GM06990 (cell line): ENCODE results near the gene MAX.

Source experiments
- DNase-seq: peaks from one replicate; pipeline ENCODE4 v3.0.0-alpha.2; 2011; ENCODE audit not compliant: insufficient read length; ENCODE audit errors: extremely low read depth
- H3K27me3 ChIP-seq: replicated peaks from 2 replicates; pipeline ENCODE4 v1.6.0; 2011; ENCODE audit warnings: low read length; ENCODE audit not compliant: control insufficient read depth, insufficient read depth
- H3K36me3 ChIP-seq: 2 replicates; pipeline ENCODE4 v1.5.1; 2011; ENCODE audit warnings: low read length; ENCODE audit not compliant: control insufficient read depth, insufficient read depth
- H3K4me3 ChIP-seq: replicated peaks from 2 replicates; pipeline ENCODE4 v1.5.1; 2011; ENCODE audit warnings: low read depth, mild to moderate bottlenecking, control low read depth, low read length
- CTCF ChIP-seq: IDR thresholded peaks from 2 replicates; pipeline ENCODE4 v1.5.1; 2011; ENCODE audit warnings: low read length, control low read depth, mild to moderate bottlenecking, inconsistent platforms; ENCODE audit not compliant: insufficient read depth, poor library complexity, severe bottlenecking

MAX gene, protein sequence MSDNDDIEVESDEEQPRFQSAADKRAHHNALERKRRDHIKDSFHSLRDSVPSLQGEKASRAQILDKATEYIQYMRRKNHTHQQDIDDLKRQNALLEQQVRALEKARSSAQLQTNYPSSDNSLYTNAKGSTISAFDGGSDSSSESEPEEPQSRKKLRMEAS

DNA sequence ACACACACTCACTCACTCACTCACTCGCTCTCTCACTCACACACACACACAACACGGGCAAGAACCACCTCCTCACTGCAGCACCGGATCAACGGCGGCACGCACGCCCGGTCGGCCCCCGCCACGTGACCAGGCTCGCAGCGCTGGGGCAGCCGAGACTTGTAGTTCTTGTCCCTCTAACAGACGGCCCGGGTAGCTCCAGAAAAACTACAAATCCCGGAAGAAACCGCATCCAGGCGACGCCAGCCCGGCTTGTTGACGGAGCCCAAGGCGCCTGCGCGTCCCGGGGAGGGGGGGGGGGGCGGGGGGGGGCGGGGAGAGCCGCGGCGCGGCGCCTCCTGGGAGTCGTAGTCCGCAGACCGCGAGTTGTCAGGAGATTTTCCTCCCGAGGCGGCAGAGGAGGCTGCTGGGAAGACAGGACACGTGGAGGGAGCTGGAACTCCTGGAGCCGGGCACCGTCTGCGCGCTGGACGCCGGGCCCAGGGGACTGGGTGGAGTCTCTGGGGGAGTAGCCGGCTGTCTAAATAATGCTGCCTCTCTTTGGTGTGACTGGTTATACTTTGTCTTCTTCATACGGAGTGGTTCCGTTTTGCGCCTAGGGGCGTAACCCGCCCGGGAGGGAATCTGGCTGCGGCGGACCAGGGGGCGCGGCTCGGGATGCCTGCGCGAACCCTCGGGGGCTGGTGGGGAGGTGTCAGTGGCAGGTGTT lies at the start of gene MAX:
TSS of gene MAX (minus strand) at position 77 of the 709 bp plus-strand sequence. CDS start 178 bp downstream, outside the sequence.
- H3K36me3 ChIP-seq = no peaks in the 10 kb centered on the region
- no peak for TF ChIP-seq CTCF
- peak within 1 kb of the TSS; percentile 95 for H3K4me3 ChIP-seq
- no peaks in the 10 kb centered on the region for H3K27me3 ChIP-seq
- peak; percentile 99 for DNase-seq

- Histone ChIP-seq H3K27me3 (no peaks in the 10 kb centered on the region), H3K4me3 (no peak overlapping the region), H3K36me3 (no peaks in the 10 kb centered on the region)
- DNase-seq = no peak
- no peak for TF ChIP-seq CTCF
These were observed 49.3 kb upstream of the MAX start for GRCh38 chr14:65151609-65151956.

DNA sequence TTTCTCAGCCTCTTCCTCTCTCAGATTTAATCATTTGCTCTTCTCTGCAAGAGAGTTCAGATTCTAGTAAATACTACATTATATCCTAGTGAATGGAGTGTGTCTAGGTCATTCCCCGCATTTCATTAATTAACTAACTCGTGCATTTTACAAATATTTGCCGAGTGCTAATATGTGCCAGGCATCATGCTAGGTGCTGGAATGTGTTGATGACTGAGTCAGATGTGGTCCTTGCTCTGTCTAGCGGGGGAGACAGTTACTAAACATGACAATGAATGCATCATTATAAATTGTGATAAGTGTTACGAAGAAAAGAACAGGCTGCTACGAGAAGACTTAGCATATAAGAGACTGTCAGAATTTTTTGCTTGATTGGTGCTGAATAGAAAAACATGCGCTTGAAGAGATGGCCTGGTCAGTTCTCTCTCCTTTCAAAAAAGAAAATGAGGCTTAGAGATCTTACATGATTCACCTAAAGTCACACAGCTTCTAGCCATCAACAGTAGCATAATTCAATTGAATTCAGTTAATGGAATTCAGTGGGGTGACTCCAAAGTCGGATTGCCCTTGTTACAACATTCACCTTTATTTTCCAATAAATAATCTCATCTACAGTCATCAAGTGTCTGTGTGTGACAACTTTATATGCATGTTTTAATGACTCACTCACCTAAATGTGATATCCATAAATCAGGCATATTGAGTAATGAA lies 48.7 kb upstream of the MAX start:
- H3K36me3 ChIP-seq = no peaks in the 10 kb centered on the region
- DNase-seq = no peak
- no peaks in the 10 kb centered on the region for H3K27me3 ChIP-seq
- TF ChIP-seq CTCF = no peak
- H3K4me3 ChIP-seq = no peak overlapping the region

DNA sequence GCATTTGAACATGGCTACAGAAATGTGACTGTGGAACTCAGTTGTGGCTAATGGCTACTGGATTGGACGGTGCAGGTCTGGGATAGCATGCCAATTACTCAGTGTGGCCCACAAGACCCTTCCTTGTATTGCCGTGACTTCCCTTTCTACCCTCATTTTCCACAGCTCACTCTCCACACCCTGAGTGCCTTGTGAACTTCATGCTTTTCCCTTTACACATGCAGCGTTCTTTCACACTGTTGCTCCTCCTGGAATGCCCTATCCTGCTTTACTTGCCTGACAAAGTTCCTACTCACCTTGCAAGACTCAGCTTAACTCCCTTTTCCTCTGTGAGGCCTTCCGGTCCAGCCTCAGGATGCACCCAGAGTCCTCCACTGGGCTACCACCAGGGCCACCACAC lies 46.8 kb upstream of the MAX start:
- H3K4me3 ChIP-seq = no peak overlapping the region
- no peaks in the 10 kb centered on the region; the same call in 1 of the 2 replicates for H3K27me3 ChIP-seq
- no peak for TF ChIP-seq CTCF
- no peaks in the 10 kb centered on the region for H3K36me3 ChIP-seq
- no peak for DNase-seq

DNA sequence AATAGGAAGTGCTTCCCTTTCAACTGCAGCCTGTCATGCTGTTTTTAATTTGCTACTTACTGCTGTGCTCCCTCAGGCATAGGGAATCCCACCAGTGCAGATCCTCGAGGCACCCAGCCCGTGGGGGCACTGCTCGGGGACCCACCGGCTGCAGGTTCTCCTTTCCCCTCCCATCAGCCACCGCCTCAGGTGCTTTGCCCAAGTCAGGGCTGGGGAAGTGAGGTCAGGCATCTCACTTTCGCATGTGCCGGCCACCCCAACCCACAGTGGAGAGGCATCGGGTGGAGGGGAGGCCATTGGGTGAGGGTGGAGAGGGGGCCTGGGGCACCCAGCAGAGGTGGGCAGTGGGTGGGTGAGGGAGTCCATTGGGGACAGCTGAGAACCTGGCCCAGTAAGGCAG lies 41.9 kb upstream of the MAX start:
- Histone ChIP-seq H3K27me3 (peaks cover 2% of the 10 kb centered on the region; the same call in 1 of the 2 replicates), H3K4me3 (no peak overlapping the region), H3K36me3 (no peaks in the 10 kb centered on the region)
- no peak for DNase-seq
- TF ChIP-seq CTCF = no peak
